GM10248 (cell line): ENCODE results near the gene MRPL4.

ENCODE experiments used
- CTCF ChIA-PET: fragments of 300-600 bp; sonication (Branson Sonifier 250); formaldehyde crosslinking; extraction: SDS; loops from one replicate; lab custom pipeline; 2021; ENCODE audit warnings: antibody characterized with exemption; lab: Yijun Ruan, JAX
- POLR2A ChIA-PET: fragments of 350-650 bp; sonication (Branson Sonifier 250); formaldehyde crosslinking; extraction: SDS; loops from one replicate; lab custom pipeline; 2020; ENCODE audit warnings: antibody characterized with exemption; lab: Yijun Ruan, JAX
- DNase-seq: peaks from one replicate; pipeline ENCODE4 v3.0.0; 2012; ENCODE audit errors: extremely low spot score
- TF ChIP-seq, protein P1 (sequence below): IDR thresholded peaks from 2 replicates; pipeline ENCODE4 v1.5.1; 2012; ENCODE audit warnings: mild to moderate bottlenecking, low read depth; ENCODE audit errors: extremely low read depth, missing control alignments, control extremely low read depth

Gene MRPL4

DNA sequence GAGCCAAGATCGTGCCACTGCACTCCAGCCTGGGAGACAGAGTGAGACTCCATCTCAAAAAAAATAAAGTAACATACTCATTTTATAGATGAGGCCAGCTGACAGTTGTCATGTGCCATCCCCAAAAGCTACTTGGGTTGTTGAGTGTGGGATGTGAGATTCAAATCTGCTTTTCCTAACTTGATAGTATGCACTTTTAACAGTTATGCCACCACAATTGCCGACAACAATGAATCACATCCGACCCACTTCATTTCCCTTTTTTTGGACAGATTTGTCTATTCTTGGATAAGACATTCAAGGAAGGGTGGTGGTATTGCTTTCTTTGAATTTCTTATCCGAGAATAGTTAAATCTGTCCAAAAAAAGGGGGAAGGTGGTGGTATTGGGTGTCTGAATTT, 41.0 kb upstream of the MRPL4 start:
- ChIA-PET POLR2A (no interaction called here), CTCF (interaction anchor here (0.9 to 3.2 kb wide), 6 partner anchors 9 to 178 kb away, joined by 3 to 13 read pairs (median 4); no protein-coding TSS in a partner anchor)
- DNase-seq = no peak
- TF ChIP-seq, protein P1, sequence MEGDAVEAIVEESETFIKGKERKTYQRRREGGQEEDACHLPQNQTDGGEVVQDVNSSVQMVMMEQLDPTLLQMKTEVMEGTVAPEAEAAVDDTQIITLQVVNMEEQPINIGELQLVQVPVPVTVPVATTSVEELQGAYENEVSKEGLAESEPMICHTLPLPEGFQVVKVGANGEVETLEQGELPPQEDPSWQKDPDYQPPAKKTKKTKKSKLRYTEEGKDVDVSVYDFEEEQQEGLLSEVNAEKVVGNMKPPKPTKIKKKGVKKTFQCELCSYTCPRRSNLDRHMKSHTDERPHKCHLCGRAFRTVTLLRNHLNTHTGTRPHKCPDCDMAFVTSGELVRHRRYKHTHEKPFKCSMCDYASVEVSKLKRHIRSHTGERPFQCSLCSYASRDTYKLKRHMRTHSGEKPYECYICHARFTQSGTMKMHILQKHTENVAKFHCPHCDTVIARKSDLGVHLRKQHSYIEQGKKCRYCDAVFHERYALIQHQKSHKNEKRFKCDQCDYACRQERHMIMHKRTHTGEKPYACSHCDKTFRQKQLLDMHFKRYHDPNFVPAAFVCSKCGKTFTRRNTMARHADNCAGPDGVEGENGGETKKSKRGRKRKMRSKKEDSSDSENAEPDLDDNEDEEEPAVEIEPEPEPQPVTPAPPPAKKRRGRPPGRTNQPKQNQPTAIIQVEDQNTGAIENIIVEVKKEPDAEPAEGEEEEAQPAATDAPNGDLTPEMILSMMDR = no peak

DNA sequence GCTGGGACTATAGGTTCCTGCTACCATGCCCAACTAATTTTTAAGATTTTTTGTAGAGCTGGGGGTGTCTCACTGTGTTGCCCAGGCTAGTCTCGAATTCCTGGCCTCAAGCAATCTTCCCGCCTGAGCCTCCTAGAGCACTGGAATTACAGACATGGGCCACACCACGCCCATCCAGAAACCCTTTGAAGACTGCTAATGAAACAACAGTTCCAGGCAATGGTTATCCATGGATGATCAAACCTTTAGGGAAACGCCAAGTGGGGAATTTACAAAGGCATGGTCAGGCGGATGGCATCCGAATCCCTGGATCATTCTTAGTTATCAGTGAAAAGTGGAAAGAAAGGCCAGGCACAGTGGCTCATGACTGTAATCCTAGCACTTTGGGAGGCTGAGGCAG, 40.3 kb upstream of the MRPL4 start:
- no peak for DNase-seq
- CTCF ChIA-PET = interaction anchor here (0.8 to 3.2 kb wide), 5 partner anchors 8 to 177 kb away, joined by 3 to 13 read pairs (median 5); no protein-coding TSS in a partner anchor
- POLR2A ChIA-PET = no interaction called here
- TF ChIP-seq, protein P1 = no peak

DNA sequence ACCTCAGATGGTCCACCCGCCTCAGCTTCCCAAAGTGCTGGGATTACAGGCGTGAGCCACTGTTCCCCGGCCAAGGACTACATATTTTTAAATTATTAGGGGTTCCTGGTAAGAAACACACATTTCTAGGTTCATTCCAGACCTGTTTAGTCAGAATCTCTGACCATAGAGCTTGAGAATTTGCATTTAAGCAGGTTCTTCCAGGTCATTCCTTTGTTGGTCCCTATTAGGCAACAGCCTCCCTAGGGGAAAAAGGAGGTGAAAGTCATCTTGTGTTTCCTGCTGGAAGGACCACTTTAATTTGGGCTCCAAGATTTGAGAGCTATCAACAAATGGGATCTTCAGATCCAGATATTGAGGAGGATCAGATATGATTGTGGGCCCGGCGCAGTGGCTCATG, 37.2 kb upstream of the MRPL4 start:
- CTCF ChIA-PET = interaction anchor here (0.7 to 3.1 kb wide), 5 partner anchors 9 to 35 kb away, joined by 3 to 10 read pairs (median 5); no protein-coding TSS in a partner anchor
- DNase-seq = no peak
- POLR2A ChIA-PET = interaction anchor here (0.6 kb wide), 3 partner anchors 14 to 29 kb away, joined by 3 to 11 read pairs (median 3); no protein-coding TSS in a partner anchor
- TF ChIP-seq, protein P1 = no peak

DNA sequence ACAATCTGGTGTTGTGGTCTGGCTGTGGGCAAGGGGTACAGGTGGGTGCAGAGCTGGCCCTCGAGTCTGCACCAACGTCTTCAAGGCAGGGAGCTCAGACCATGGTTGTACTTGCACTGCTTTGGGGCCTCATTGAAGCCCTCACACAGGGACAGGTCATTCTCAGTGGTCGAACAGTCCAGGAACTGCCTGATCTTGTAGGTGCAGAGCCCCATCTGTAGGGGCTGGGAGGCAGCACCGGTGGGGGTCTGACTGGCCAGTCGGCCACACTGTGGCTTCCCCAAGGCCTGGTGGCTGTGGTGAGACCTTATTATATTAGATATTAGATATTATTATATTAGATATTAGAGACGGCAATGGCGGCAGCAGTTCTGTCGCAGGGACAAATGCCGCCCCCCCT, 34.9 kb upstream of the MRPL4 start:
- no peak for DNase-seq
- ChIA-PET POLR2A (interaction anchor here (0.7 kb wide), 1 partner anchor 29 kb away, joined by 4 read pairs; no protein-coding TSS in a partner anchor), CTCF (interaction anchor here (1.1 to 4.7 kb wide), 5 partner anchors 12 to 43 kb away, joined by 3 to 21 read pairs (median 4); no protein-coding TSS in a partner anchor)
- TF ChIP-seq, protein P1 = no peak

DNA sequence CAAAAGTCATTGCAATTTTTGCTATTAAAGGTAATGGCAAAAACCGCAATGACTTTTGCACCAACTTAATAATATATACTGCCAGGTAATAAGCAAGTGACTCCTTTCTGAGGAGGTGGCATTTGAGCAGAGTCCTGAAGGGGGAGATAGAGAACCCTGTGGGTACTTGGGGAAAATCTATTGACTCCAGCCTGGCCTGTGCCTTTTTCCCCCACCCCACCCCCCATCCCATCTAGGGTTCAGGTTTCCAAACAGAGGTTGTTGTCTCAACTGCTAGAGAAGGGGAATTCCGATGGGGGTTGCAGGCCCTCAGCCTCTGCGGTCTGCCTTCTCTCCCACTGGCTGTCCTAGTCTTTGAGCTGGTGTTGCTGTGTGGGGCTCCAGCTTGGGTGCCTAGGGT, 32.3 kb upstream of the MRPL4 start:
- DNase-seq = peak; percentile 74
- TF ChIP-seq, protein P1 = peak; percentile 57
- CTCF ChIA-PET = interaction anchor here (0.7 to 5.4 kb wide), 15 partner anchors 9 to 169 kb away, joined by 3 to 46 read pairs (median 5); partner anchors contain the start of genes ANGPTL6 and ICAM1
- POLR2A ChIA-PET = interaction anchor here (0.6 to 1.1 kb wide), 5 partner anchors 10 to 212 kb away, joined by 3 to 7 read pairs (median 4); no protein-coding TSS in a partner anchor

DNA sequence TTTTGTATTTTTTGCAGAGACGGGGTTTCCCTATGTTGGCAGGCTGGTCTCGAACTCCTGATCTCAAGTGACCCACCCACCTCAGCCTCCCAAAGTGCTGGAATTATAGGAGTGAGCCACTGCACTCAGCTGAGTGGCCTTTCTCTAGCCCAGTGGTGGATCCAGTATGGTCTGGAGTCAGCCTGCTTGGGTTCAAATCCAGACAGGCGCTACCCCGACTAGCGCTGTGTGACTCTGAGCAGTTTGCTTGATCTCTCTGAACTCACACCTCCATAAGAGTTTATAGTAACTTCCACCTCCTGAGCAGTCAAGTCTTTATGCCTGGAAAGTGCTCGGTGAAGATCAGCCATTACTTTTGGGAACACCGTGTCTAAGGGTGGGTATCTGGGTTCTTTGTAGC, 31.3 kb upstream of the MRPL4 start:
- TF ChIP-seq, protein P1 = no peak
- DNase-seq = no peak
- POLR2A ChIA-PET = no interaction called here
- CTCF ChIA-PET = interaction anchor here (0.9 to 5.4 kb wide), 16 partner anchors 8 to 168 kb away, joined by 3 to 46 read pairs (median 4); partner anchors contain the start of genes ANGPTL6 and ICAM1
